Measurements from ENCODE around the gene RFC3.

RFC3 gene

DNA sequence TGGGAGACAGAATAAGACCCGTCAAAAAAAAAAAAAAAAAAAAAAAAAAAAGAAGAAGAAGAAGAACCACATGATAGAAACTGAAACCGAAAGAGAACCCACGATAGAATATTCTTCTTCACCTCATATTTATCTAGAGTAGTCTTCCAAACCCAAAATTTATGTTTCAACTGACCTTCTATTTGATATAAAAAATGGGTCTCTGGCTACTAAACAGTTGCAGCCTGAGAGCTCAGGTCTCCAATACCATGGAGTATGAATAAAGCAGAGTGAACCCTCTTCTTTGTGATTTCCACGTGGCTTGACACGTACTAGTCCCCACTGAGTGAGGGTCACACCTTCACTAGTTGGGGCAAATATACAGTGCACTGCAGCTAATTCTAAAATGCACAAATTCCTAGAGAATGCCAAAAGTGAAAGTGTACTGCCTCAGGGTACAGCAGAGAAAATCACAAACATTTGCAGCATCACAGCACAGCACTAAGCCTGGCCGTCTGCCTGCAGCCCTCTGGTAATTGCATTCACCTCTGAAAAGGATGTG, 30.8 kb upstream of the RFC3 start:
- Histone ChIP-seq H3K9me3 (ENCODE audit: severe bottlenecking) (no peaks in the 10 kb centered on the region), H3K27ac (ENCODE audit: poor library complexity, severe bottlenecking) (no peak overlapping the region), H3K4me1 (ENCODE audit: insufficient read depth, poor library complexity, severe bottlenecking) (no peaks in the 10 kb centered on the region), H3K36me3 (ENCODE audit: low read depth) (no peaks in the 10 kb centered on the region), H3K4me3 (ENCODE audit: severe bottlenecking) (no peak overlapping the region), H3K27me3 (ENCODE audit: insufficient read depth, poor library complexity, severe bottlenecking) (no peaks in the 10 kb centered on the region)
- ATAC-seq (ENCODE audit: low read depth): 0 out of 3 replicates have a peak, but pooled peaks have one; percentile 29
- TF ChIP-seq, protein P1, sequence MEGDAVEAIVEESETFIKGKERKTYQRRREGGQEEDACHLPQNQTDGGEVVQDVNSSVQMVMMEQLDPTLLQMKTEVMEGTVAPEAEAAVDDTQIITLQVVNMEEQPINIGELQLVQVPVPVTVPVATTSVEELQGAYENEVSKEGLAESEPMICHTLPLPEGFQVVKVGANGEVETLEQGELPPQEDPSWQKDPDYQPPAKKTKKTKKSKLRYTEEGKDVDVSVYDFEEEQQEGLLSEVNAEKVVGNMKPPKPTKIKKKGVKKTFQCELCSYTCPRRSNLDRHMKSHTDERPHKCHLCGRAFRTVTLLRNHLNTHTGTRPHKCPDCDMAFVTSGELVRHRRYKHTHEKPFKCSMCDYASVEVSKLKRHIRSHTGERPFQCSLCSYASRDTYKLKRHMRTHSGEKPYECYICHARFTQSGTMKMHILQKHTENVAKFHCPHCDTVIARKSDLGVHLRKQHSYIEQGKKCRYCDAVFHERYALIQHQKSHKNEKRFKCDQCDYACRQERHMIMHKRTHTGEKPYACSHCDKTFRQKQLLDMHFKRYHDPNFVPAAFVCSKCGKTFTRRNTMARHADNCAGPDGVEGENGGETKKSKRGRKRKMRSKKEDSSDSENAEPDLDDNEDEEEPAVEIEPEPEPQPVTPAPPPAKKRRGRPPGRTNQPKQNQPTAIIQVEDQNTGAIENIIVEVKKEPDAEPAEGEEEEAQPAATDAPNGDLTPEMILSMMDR (IDR thresholded peaks at IDR 0.05; ENCODE audit: poor library complexity, severe bottlenecking): no peak
- DNase-seq (ENCODE audit: low spot score): no peak

- TF ChIP-seq, protein P1 (IDR thresholded peaks at IDR 0.05; ENCODE audit: poor library complexity, severe bottlenecking): no peak
- ATAC-seq (ENCODE audit: low read depth) (no peak), DNase-seq (ENCODE audit: low spot score) (no peak)
- H3K4me1 ChIP-seq (ENCODE audit: insufficient read depth, poor library complexity, severe bottlenecking): no peaks in the 10 kb centered on the region
- H3K9me3 ChIP-seq (ENCODE audit: severe bottlenecking): no peaks in the 10 kb centered on the region
- no peaks in the 10 kb centered on the region for H3K36me3 ChIP-seq (ENCODE audit: low read depth)
- H3K27me3 ChIP-seq (ENCODE audit: insufficient read depth, poor library complexity, severe bottlenecking): no peaks in the 10 kb centered on the region
- no peak overlapping the region for H3K27ac ChIP-seq (ENCODE audit: poor library complexity, severe bottlenecking)
- no peak overlapping the region for H3K4me3 ChIP-seq (ENCODE audit: severe bottlenecking)
Observed at GRCh38 chr13:33789066-33789606, 28.8 kb upstream of the RFC3 start.

GRCh38 chr13:33789739-33790138, 28.2 kb upstream of the RFC3 start:
- no peak overlapping the region for H3K27ac ChIP-seq (ENCODE audit: poor library complexity, severe bottlenecking)

DNA sequence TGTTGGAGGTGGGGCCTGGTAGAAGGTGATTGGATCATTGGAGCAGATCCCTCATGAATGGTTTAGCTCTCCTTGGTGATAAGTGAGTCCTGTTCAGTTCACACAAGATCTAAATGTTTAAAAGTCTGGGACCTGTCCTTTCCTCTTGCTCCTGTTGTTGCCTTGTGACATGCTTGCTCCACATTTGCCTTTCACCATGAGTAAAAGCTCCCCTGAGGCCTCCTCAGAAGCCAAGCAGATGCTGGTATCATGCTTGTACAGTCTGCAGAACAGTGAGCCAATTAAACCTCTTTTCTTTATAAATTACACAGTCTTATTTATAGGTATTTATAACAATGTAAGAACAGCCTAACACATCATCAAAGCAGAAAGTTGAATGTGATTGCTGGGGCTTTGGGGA, 24.2 kb upstream of the RFC3 start:
- no peak for DNase-seq (ENCODE audit: low spot score)
- no peak for ATAC-seq (ENCODE audit: low read depth)
- no peaks in the 10 kb centered on the region for H3K9me3 ChIP-seq (ENCODE audit: severe bottlenecking)
- no peaks in the 10 kb centered on the region for H3K4me1 ChIP-seq (ENCODE audit: insufficient read depth, poor library complexity, severe bottlenecking)
- no peak overlapping the region for H3K4me3 ChIP-seq (ENCODE audit: severe bottlenecking)
- no peak overlapping the region for H3K27ac ChIP-seq (ENCODE audit: poor library complexity, severe bottlenecking)
- no peaks in the 10 kb centered on the region for H3K36me3 ChIP-seq (ENCODE audit: low read depth)
- no peaks in the 10 kb centered on the region for H3K27me3 ChIP-seq (ENCODE audit: insufficient read depth, poor library complexity, severe bottlenecking)
- TF ChIP-seq, protein P1 (IDR thresholded peaks at IDR 0.05; ENCODE audit: poor library complexity, severe bottlenecking): no peak

More at GRCh38 chr13:33789739-33790138, 28.2 kb upstream of the RFC3 start:
- H3K36me3 ChIP-seq (ENCODE audit: low read depth): no peaks in the 10 kb centered on the region
- DNase-seq (ENCODE audit: low spot score) (no peak), ATAC-seq (ENCODE audit: low read depth) (no peak)
- no peaks in the 10 kb centered on the region for H3K4me1 ChIP-seq (ENCODE audit: insufficient read depth, poor library complexity, severe bottlenecking)
- no peaks in the 10 kb centered on the region for H3K27me3 ChIP-seq (ENCODE audit: insufficient read depth, poor library complexity, severe bottlenecking)
- H3K4me3 ChIP-seq (ENCODE audit: severe bottlenecking): no peak overlapping the region
- TF ChIP-seq, protein P1 (IDR thresholded peaks at IDR 0.05; ENCODE audit: poor library complexity, severe bottlenecking): no peak
- no peaks in the 10 kb centered on the region for H3K9me3 ChIP-seq (ENCODE audit: severe bottlenecking)

- TF ChIP-seq, protein P1 (IDR thresholded peaks at IDR 0.05; ENCODE audit: poor library complexity, severe bottlenecking): no peak
- no peak overlapping the region for H3K27ac ChIP-seq (ENCODE audit: poor library complexity, severe bottlenecking)
- H3K4me1 ChIP-seq (ENCODE audit: insufficient read depth, poor library complexity, severe bottlenecking): no peaks in the 10 kb centered on the region
- no peaks in the 10 kb centered on the region for H3K9me3 ChIP-seq (ENCODE audit: severe bottlenecking)
- H3K4me3 ChIP-seq (ENCODE audit: severe bottlenecking): no peak overlapping the region
- H3K36me3 ChIP-seq (ENCODE audit: low read depth): no peaks in the 10 kb centered on the region
- DNase-seq (ENCODE audit: low spot score) (no peak), ATAC-seq (ENCODE audit: low read depth) (no peak)
- H3K27me3 ChIP-seq (ENCODE audit: insufficient read depth, poor library complexity, severe bottlenecking): no peaks in the 10 kb centered on the region
Observed at GRCh38 chr13:33794576-33794975, 23.4 kb upstream of the RFC3 start.
